HG03432 (cell line): Measurements from ENCODE around the gene SH2D7.

Source experiments
- ATAC-seq: cut with Tn5 transposase; IDR thresholded peaks from one replicate; pipeline ENCODE4 v1.9.1; 2021; ENCODE audit warnings: mild to moderate bottlenecking, moderate library complexity; ENCODE audit not compliant: unreplicated experiment

Gene SH2D7

DNA sequence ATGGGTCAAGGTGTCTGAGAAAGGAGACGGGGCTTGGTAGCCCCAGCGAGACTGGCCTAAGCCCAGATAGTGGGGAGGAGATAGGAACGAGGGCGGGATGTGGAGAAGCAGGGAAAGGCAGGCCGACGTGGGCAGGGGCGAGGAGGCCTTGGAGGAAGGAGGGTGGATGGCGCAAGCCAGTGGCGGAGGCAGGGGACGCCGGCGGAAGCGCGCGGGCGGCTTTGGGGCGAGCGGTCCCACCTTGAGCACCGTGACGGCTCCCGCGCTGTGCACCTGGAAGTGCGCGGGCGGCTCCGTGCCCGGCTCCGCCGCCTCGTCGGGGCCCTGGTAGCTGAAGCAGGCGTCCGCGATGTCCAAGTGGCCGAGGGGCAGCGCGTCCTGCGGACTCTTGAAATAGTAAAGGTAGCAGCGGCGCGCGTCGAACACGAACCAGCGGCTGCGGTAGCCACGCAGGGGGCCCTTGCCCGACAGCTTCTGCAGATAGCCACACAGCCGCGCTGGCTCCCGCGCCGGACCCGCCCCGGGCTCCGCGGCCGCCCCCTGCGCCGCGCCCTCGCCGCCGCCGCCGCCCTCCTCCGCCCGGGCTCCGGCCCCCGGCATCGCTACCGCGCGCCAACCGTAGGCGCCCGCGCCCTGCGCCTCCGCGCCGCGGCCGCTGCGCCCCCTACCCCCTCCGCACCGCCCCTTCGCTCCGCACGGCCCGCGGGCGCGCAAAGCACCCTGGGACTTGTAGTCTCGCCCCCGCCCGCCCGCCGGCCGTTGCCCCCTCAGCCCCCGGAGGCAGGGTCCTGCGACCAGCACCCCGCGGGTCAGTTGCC, 15.1 kb upstream of the SH2D7 start, which contains the start of gene TBC1D2B:
TBC1D2B (minus strand) TSS at position 659 of the 818 bp plus-strand sequence; CDS start at position 600, 59 bp downstream.
- ATAC-seq = peak; percentile 79

DNA sequence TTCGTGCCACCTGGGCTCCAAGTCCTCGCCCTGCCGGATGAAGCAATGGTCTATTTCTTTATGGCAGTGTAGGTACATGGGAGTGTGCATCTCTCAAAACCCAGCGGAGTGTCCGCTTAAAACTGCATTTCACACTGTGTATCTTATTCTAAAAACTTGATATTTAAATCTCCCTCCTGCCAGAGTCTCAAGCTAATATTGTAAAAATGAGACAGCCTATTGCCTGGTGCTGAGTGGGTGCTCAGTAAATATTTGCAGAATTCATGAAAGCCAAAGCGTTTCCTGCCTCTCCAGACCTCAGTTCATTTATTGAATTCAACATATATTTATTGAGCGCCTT, 14.5 kb upstream of the SH2D7 start:
- ATAC-seq = peak; percentile 9

DNA sequence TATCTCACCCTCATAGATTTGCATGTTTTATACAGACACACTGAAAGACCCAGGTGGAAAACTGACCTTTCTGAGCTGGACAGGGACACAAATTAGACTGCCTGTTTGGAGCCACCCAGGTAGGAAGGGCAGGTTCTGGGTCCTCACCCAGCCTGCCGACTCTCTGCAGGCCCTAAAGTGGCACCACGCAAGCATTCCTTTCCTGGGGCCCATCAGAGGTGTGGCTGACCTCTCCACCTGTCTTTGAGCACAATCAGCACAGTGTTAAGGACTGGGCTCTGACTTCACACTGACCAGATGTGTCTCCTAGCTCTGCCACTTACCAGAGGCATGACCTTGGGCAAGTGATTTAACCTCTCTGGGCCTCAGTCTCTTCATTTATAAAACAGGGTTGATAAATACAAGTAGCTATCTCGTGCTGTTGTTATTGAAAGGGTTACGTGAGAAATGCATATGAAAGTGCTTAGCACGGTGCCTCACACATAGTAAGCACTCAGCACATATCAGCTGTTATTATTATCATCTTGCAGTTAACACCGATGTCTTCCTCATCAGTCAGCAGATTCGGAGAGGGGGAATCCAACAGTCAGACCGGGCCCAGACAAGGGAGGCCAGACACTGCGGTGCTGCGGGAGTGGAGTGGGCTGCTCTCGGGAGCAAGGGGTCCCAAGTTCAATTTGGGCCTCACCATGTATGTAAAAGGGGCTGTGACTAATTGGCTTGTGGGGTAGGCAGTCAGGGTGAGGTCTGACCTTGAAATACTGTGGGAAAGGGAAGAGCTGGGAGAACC, 12.9 kb upstream of the SH2D7 start:
- ATAC-seq = no peak

DNA sequence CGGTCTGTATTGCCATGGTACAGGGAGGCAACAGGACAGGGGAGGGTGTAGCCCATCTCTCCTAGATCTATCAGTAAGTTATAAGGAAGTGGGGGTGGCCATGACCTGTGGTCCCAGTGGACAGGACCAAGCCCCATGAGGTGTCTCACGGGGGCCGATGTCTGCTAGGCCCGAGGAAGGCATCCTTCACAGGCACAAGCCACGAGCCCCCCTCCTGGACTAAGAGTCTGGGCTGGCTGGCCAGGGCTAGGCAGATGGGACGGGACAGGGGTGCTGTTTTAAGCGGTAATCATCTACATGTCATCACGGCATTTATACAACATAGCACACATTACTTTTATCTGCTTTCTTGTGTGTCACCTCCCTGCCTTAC, 12.3 kb upstream of the SH2D7 start:
- ATAC-seq = no peak

DNA sequence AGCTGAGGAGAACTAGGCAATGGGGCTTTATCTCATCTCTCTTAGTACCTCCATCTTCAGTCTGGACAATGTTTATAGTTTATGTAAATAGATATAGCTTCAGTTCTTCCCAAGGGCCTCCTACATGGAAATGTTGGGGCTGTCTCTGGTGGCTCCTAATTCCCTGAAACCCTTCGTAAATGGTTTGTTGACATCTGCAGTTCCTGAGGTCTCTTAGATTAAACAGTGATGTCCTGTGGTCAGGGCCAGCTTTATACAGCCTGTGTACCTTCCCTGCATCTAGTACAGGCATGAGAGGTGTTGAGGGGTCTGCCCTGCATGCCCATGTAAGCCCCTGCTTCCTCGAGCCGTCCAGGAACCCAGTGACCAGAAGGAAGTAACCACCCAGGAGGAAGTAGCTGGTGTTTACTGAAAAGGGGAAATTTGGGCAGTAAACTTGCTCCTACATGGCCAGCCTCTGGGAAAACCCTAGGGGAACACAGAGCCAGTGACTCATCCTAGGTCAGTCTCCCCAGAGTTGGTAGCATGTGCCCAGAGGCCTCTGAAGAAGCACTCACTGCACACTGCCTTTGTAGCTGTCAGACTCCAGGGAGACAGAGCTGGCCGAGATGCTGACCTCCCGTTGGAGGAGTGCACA, 10.1 kb upstream of the SH2D7 start:
- ATAC-seq = no peak

DNA sequence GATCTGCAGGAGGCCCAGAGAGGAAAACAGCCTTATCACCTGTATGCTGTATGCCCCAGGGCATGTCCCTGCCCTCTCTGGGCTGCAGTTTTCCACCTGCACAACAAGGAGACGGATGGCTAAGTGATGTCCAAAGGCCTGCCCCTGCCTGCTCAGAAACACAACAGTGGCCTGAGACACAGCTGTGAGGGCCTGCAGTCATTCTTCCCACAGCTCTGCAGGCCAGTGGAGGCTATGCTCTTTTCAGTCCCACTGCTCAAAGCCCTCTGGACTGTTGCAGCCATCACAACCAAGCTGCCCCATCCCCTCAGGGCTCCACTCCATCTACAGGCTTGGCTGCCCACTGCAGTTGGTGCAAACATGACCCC, 9.6 kb upstream of the SH2D7 start:
- no peak for ATAC-seq

DNA sequence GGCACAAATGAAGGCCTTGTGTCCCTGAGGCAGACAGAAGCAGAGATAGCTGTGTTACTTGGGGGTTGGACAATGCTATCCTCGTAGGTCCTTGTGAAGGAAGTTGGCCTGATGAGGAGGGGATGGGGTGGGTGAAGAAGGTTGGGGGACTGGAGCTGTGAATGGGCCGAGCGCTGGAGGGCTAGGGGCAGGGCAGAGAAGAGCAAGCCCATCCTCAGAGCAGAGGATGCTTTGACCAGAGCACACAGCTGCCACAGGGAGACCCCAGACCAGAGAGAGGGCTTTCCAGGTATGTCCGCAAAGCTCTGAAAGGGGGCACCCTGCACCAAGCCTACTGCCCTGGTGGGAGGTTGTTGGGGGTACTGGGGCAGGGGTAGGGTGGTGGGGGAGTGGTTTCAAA, 9.2 kb upstream of the SH2D7 start:
- ATAC-seq = no peak

DNA sequence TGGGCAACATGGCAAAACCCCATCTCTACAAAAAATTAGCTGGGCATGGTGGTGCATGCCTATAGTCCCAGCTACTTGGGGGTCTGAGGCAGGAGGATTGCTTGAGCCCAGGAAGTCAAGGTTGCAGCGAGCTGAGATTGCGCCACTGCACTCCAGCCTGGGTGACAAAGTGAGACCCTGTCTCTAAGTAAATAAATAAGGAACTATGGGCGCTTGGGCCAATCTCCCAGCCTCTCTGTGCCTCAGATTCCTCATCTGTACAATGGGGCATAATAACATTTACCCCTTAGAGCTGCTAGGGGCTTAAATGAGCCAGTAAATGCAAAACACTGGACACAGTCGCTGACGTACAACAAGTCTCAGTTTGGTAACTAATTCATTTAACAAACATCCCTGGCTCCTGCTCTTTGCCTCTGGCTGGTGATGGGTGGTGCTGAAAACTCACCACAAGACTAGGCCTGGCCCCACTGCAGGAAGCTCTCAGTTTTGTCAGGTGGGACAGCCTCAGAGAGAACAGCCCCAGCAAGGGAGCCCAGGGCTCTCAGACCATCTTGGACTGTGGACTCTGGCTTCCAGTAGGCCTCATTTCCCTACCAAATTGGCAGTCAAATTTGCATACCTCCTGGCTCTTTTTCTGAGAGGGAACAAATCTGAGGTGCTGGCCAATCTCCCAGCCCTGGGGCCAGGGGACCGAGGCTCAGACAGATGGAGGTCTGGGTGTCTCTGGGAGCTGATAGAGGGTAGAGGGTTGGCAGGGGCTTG, 8.5 kb upstream of the SH2D7 start:
- no peak for ATAC-seq

DNA sequence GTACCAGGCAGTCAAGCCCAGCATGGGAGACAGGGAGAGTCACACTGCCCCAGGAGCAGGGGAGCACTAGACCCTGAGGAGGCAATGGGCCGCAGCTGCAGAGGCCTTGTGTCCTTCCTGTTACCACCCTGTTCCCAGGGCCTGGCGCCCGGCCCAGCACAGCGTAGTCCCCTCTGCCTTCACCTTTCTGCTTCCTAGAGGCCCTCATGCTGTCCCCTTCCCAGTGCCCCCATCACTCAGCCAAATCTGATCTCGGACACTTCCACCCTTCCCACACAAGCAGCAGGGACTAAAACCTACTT, 8.0 kb upstream of the SH2D7 start:
- no peak for ATAC-seq

DNA sequence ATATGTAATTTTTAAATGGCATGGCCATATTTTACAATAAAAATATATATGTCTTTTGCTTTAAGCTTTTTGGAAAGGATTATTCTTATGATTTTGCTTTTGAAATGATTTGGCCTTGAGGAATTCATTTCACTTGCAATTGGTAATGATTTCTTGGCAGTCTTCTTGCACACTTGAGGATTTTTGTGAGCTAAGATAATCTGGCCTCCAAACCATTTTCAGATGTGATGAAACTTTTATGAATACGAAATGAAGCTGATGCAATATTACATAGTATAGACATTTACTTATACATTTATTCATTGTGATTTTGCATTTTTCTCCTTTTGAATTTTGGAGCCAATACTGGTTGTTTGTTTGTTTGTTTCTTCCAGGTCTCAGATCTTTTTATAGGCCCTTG, 6.4 kb upstream of the SH2D7 start:
- no peak for ATAC-seq

DNA sequence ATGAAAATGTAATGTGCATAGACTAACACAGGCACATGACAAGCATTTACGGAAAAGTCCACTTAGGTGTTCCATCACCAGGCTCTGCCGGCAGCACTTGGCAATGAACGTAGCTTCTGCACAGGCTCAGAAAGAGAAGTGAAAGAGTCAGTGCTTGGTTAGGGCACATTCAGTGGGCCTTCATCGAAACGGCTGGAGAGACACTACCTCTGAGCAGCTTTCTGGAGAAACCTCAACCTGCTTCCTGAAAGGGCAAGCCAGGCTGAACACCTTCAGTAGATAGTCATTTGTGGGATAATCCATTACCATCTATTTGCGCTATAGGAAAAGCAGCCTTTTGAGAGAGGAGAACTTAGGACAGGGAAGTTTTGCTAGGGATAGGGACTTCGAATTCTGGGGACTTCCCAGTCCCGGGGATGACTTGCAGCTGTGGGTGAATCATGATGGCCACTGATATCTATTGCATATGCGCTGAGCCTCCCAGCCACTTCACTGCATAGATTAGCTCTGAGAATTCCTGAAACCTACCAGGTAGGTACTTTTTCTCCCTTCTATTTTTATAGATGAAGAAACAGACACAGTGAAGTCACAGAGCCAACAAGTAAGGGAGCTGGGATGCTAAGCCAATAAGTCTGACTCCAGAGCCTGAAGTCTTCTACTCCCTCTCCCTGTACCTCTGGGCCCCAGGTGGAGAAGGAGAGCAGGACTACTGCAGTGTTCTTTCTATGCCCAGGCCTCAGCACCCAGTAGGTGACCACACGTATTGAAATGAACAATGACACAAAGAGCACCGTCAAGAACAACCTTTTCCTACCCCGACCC, 4.2 kb upstream of the SH2D7 start:
- ATAC-seq = no peak

DNA sequence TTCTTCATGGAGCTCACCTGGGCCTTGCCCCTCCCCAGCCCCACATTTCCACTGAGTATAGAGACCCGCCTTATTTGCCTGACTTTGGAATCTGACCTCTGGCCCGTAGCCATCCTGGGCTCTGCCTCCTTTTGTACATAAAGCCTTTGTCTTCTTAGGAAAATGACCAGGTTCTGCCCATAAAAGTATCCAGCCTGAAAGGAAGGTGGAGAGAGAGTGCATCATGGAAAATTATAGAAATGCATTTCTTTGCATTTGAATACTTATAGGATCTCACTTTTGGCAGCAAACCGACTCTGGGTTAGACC, 3.6 kb upstream of the SH2D7 start:
- no peak for ATAC-seq

DNA sequence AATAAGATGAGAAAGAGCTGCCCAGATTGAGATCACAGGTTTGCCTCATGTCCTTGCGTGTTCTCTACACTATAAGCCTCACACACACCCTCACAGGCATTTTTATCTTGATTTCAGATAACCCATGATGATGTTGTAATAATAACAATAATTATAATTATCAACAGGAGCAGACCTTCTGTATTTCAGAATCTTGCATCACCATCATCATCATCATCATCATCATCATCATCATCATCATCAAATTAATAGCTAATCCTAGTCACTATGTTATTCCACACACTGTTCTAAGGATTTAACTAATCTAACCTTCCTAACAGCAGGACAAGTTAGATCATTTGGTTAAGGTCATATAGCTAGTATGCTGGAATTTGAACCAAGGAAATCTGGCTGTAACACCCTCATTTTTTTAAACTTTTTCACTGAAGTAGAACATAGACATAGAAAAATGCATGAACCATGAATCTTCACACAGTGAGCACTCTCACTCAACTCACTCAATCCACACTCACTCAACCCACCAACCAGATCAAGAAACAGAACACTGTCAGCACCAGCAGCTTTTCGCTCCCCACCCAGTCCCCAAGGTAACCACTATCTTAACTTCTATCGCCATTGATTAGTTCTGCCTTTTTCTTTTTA, 1.8 kb upstream of the SH2D7 start:
- ATAC-seq = no peak

DNA sequence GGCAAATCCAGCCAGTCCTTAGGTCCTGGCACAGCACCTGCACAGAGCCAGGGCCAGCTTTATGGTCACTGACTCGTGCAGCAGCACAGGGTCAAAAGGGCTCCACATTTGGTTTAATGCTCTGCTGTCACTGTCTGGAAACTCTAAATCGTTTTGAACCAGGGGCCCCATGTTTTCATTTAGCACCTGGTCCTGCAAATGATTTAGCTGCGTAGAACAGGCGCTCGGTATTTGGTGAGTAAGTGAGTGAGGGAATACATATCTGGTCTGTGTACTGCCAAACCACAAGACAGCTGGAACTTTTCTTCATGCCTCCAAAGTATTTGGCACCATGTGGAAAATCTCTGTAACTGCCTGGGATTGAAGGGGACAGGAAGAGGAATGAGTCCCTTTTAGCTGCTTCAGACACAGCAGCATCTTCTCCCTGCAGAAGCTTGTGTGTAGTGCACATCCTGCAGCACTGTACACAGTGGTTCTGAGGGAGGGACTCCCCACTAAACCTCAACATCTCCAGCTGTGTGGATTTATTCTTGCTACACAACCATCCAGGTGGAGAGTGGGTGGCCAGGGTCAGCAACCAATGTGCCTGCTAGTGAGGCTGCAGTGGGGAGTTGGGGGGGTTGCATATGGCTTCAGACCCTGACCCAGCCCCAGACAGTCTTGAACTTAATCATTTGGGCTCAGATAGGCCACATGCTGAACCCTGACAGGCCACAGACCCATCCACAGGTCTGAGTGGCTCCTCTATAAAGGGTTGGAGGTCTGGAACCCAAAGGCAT, 1.1 kb downstream of the SH2D7 start:
- ATAC-seq = no peak

DNA sequence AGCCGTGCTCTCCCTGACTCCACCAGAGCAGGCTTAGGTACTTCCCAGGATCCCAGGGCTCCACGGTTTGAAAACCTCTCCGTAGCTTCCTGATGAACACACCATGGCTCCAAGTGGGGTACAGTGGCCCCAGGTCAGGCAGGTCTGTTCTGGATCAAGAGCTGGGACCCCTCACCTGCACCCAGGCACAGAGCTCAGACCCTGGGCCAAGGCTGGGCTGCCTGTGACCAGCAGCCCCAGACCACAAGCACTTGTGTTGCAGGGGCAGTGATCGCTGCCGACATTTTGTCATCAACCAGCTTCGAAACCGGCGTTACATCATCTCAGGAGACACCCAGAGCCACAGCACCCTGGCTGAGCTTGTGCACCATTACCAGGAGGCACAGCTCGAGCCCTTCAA, 5.3 kb downstream of the SH2D7 start:
- ATAC-seq = no peak

DNA sequence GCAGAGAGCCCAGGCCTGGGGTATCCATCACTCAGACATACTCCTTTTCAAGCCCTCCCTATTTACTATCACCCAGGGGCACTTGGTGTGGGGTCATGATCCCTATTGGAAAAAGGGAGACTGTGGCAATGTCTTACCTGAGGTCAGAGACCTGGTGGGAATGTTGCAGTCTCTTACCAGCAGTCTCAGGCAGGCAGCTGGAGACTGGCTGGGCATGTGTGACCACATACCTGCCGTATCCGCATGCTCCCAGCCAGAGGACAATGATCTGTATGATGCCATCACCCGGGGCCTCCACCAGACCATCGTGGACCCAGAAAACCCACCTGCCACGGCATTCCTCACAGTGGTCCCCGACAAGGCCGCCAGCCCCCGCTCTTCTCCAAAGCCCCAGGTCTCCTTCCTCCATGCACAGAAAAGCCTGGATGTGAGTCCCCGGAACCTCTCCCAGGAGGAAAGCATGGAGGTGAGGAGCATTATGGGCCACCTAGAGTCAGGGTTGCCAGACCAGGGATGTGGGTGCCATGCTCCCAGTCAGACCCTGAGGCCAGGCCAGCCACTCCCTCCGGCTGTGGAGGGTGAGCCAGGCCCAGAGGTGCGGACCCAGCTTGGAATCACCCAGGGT, 5.9 kb downstream of the SH2D7 start:
- ATAC-seq = no peak

DNA sequence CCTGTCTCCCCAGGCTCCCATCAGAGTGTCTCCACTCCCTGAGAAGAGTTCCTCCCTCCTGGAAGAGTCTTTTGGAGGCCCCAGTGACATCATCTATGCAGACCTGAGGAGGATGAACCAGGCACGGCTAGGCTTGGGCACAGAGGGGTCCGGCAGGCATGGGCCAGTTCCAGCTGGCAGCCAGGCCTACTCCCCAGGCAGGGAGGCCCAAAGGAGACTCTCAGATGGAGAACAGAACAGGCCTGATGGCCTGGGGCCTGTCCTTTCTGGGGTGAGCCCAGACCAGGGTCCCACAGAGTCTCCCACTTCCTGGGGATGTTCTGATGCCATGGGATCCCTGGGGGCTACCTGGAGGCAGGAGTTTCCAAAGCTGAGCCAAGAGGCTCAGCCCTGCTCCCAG, 8.5 kb downstream of the SH2D7 start:
- ATAC-seq = no peak

DNA sequence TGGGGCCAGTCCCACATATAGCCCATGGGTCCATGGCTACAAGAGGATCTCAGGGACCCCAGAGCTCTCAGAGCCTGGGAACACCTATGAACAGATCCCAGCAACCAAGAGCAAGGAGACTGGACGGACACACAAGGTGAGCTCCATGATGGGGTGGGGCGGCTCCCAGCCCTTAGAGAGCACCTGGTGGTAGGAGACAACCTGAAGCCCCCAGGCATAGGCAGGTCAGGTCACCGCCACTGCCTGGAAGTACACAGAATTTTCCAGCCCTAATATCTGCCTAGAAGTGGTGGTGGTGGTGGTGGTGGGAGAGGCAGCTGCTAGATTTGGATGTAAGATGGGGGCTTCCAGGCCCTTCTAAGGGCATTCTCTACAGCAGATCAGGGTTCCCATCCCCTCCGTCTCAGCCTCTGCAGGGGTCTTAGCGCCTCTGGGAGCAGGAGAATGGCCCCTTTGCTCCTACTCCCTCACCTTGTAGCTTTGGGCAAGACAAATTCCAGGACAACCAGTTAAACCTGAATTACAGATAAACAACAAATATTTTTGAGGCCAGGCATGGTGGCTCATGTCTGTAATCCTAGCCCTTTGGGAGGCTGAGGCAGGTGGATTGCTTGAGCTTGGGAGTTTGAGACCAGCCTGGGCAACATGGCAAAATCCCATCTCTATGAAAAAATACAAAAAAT, 9.2 kb downstream of the SH2D7 start:
- no peak for ATAC-seq

DNA sequence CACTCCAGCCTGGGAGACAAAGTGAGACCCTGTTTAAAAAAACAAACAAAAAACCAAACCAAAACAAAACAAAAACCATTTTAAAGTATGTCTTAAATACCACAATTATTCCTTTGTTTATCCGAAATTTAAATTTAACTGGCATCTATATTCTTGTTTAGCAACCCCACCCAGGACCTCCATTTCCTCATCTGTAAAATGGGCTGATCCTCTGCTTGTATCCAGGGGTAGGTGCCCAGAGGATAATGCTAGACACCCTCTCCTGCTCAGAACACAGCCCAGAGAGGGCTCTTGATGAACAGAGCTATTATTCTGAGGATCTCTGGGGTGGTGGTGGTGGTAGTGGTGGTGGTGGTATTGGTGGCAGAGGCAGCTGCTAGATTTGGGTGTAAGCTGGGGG, 9.8 kb downstream of the SH2D7 start:
- ATAC-seq = no peak
